ENCODE data around the gene CRYGB.

DNA sequence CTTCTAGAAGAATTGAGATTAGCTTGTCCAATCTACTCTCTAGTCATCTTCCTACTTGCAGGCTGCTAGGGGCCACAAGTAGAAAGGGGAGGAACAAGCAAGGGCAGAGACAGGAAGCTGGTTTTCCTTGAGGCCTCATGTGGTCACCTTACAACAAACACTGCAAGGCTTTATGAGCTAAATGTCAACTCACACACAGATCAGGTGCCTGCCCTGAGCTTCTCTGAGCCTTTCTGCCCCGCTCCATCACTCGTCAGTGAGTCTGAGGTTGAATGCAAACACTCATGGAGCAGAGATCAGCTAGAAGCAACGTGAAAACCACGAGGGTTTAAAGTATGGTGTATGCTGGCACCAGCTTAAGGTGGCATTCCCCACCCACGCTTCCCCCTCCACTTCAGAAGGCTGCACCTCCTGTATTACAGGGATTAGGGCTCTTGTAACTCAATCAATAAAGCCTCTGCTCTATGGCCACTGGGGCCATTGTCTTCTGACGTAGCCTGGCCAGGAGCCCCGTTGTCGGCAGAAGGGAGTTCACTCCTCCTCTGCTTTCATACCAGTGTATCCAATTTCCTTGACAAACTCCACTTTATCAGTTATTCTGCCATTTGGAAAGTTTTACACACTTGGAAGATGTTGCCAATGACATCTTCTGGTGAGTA is 10.9 kb downstream of the CRYGB start:
- TF ChIP-seq, protein P1, sequence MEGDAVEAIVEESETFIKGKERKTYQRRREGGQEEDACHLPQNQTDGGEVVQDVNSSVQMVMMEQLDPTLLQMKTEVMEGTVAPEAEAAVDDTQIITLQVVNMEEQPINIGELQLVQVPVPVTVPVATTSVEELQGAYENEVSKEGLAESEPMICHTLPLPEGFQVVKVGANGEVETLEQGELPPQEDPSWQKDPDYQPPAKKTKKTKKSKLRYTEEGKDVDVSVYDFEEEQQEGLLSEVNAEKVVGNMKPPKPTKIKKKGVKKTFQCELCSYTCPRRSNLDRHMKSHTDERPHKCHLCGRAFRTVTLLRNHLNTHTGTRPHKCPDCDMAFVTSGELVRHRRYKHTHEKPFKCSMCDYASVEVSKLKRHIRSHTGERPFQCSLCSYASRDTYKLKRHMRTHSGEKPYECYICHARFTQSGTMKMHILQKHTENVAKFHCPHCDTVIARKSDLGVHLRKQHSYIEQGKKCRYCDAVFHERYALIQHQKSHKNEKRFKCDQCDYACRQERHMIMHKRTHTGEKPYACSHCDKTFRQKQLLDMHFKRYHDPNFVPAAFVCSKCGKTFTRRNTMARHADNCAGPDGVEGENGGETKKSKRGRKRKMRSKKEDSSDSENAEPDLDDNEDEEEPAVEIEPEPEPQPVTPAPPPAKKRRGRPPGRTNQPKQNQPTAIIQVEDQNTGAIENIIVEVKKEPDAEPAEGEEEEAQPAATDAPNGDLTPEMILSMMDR (conservative IDR thresholded peaks at IDR 0.05; ENCODE audit: low read depth, low read length), result no peak
- TF ChIP-seq EZH2 (IDR thresholded peaks at IDR 0.05; ENCODE audit: borderline replicate concordance, low read depth, low read length, poor library complexity, severe bottlenecking), result no peak
